Liver (tissue), 10 donors: ENCODE results near the gene SLC2A14. TPM values are rescaled to one million over a fixed set of nuclear protein-coding genes. Genes with fewer than 3 reads are reported as not detected.

ENCODE experiments used
- DNase-seq: peaks from one replicate; pipeline ENCODE4 v3.0.0-alpha.2; 2017; ENCODE audit warnings: low spot score
- H3K27ac ChIP-seq, 2 donors: one replicate each; pipeline ENCODE4 v1.7.0; 2013; ENCODE audit warnings: inconsistent platforms in 2 of 2, low read length in 2 of 2, control low read depth in 1 of 2, low read depth in 1 of 2, mild to moderate bottlenecking in 1 of 2
- H3K27me3 ChIP-seq, 4 donors: one replicate each; pipeline versions ENCODE4 v1.6.1 to v1.7.0; 2013; ENCODE audit warnings: low read length in 3 of 4, inconsistent platforms in 1 of 4, mild to moderate bottlenecking in 1 of 4, moderate library complexity in 1 of 4; ENCODE audit not compliant: control insufficient read depth in 4 of 4, insufficient read depth in 4 of 4
- H3K36me3 ChIP-seq, 4 donors: one replicate each; pipeline versions ENCODE4 v1.6.1 to v1.7.0; 2013; ENCODE audit warnings: low read length in 3 of 4, mild to moderate bottlenecking in 3 of 4, low read depth in 1 of 4, moderate library complexity in 1 of 4; ENCODE audit not compliant: control insufficient read depth in 4 of 4, insufficient read depth in 3 of 4
- H3K4me1 ChIP-seq, 4 donors: one replicate each; pipeline versions ENCODE4 v1.6.1 to v1.7.0; 2013; ENCODE audit warnings: low read length in 3 of 4, mild to moderate bottlenecking in 3 of 4, moderate library complexity in 1 of 4; ENCODE audit not compliant: control insufficient read depth in 4 of 4, insufficient read depth in 4 of 4
- H3K4me3 ChIP-seq, 3 donors: one replicate each; pipeline versions ENCODE4 v1.6.1 to v1.7.0; 2013; ENCODE audit warnings: low read length in 3 of 3, control low read depth in 1 of 3, low read depth in 1 of 3, mild to moderate bottlenecking in 1 of 3
- H3K9ac ChIP-seq, 2 donors: one replicate each; pipeline ENCODE4 v1.7.0; 2013; ENCODE audit warnings: low read length in 2 of 2, mild to moderate bottlenecking in 2 of 2, moderate library complexity in 2 of 2, control low read depth in 1 of 2, low read depth in 1 of 2
- H3K9me3 ChIP-seq, 4 donors: one replicate each; pipeline versions ENCODE4 v1.6.1 to v1.7.0; 2013; ENCODE audit warnings: low read length in 3 of 4; ENCODE audit not compliant: control insufficient read depth in 4 of 4
- EGR1 ChIP-seq, 2 donors: IDR thresholded peaks; 2 replicates each; pipeline ENCODE4 v1.6.1; 2016 to 2018; ENCODE audit warnings: antibody characterized with exemption in 2 of 2, low read depth in 2 of 2
- FOXA1 ChIP-seq: IDR thresholded peaks from 2 replicates; pipeline ENCODE4 v1.6.1; 2016; ENCODE audit warnings: antibody characterized with exemption
- FOXA2 ChIP-seq: IDR thresholded peaks from 2 replicates; pipeline ENCODE4 v1.6.1; 2016; ENCODE audit warnings: antibody characterized with exemption
- GABPA ChIP-seq, 2 donors: IDR thresholded peaks in 1 of 2; conservative IDR thresholded peaks in 1 of 2; 2 replicates each; pipeline ENCODE4 v1.6.1; 2016; ENCODE audit warnings: antibody characterized with exemption in 2 of 2, mild to moderate bottlenecking in 1 of 2, moderate library complexity in 1 of 2
- HNF4A ChIP-seq, 2 donors: conservative IDR thresholded peaks; 2 replicates each; pipeline ENCODE4 v1.6.1; 2016; ENCODE audit warnings: antibody characterized with exemption in 2 of 2, mild to moderate bottlenecking in 2 of 2
- HNF4G ChIP-seq: IDR thresholded peaks from 2 replicates; pipeline ENCODE4 v1.6.1; 2016; ENCODE audit warnings: antibody characterized with exemption
- JUND ChIP-seq, 2 donors: IDR thresholded peaks; 2 replicates each; pipeline ENCODE4 v1.6.1; 2016; ENCODE audit warnings: antibody characterized with exemption in 2 of 2
- NR2F2 ChIP-seq: IDR thresholded peaks from 2 replicates; pipeline ENCODE4 v1.6.1; 2016; ENCODE audit warnings: antibody characterized with exemption
- RAD21 ChIP-seq, 2 donors: IDR thresholded peaks; 2 replicates each; pipeline ENCODE4 v1.6.1; 2016; ENCODE audit warnings: antibody characterized with exemption in 2 of 2, mild to moderate bottlenecking in 2 of 2
- RXRA ChIP-seq, 2 donors: IDR thresholded peaks; 2 replicates each; pipeline ENCODE4 v1.6.1; 2017 to 2018; ENCODE audit warnings: antibody characterized with exemption in 2 of 2, mild to moderate bottlenecking in 1 of 2
- SP1 ChIP-seq: IDR thresholded peaks from 2 replicates; pipeline ENCODE4 v1.6.1; 2018; ENCODE audit warnings: antibody characterized with exemption, mild to moderate bottlenecking
- TAF1 ChIP-seq: conservative IDR thresholded peaks from 2 replicates; pipeline ENCODE4 v1.6.1; 2016; ENCODE audit warnings: antibody characterized with exemption, mild to moderate bottlenecking
- YY1 ChIP-seq: IDR thresholded peaks from 2 replicates; pipeline ENCODE4 v1.6.1; 2016; ENCODE audit warnings: antibody characterized with exemption, mild to moderate bottlenecking
- WGBS: extraction: QIAGEN DNeasy Blood & Tissue Kit; methylation state at CpG from one replicate; pipeline ENCODE4 v1.1.7; 2013; 5-methylcytosine and 5-hydroxymethylcytosine counted together
- polyA plus RNA-seq, 2 donors: library from polyadenylated mRNA; stranded (reverse) in 1 of 2; unstranded in 1 of 2; fragments of 200-250 nt in 1 of 2; fragments of >200 nt in 1 of 2; fragmentation: Nextera tagmentation in 1 of 2; extraction: Ambion mirVana in 1 of 2; gene quantifications; one replicate each; pipeline versions ENCODE4 v1.2.1 to v1.2.3, GENCODE V29; 2013 to 2015
- small RNA-seq: library from RNA; depleted of rRNA; stranded (forward); fragments of <200 nt; gene quantifications from one replicate; pipeline ENCODE3, GENCODE V24; 2014
- total RNA-seq, 2 donors: library from RNA; depleted of rRNA; stranded (reverse); fragments of >200 nt; gene quantifications; one replicate each; pipeline ENCODE4 v1.2.3, GENCODE V29; 2014
- TF ChIP-seq, protein P1 (sequence below): IDR thresholded peaks from 2 replicates; pipeline ENCODE4 v1.6.1; 2016; ENCODE audit warnings: antibody characterized with exemption
- TF ChIP-seq, protein P2 (sequence below): IDR thresholded peaks from 2 replicates; pipeline ENCODE4 v1.6.1; 2016; ENCODE audit warnings: antibody characterized with exemption, mild to moderate bottlenecking
- TF ChIP-seq, protein P3 (sequence below): IDR thresholded peaks from 2 replicates; pipeline ENCODE4 v1.6.1; 2016; ENCODE audit warnings: antibody characterized with exemption
- TF ChIP-seq, protein P4 (sequence below): IDR thresholded peaks from 2 replicates; pipeline ENCODE4 v1.6.1; 2016; ENCODE audit warnings: antibody characterized with exemption
- TF ChIP-seq, protein P5 (sequence below): fragments of 150-350 bp; IDR thresholded peaks from 2 replicates; pipeline ENCODE4 v1.5.1; 2017; ENCODE audit warnings: improper control_type of control experiment, low read depth, low read length; ENCODE audit not compliant: missing input control
- donor health status: healthy.
- donor health status: healthy.
- donor health status: healthy.
- donor health status: healthy.
- donor health status: healthy.

The SLC2A14 gene
- total and polyA plus RNA-seq, 4 donors = 22.7 TPM; not detected in 3

DNA sequence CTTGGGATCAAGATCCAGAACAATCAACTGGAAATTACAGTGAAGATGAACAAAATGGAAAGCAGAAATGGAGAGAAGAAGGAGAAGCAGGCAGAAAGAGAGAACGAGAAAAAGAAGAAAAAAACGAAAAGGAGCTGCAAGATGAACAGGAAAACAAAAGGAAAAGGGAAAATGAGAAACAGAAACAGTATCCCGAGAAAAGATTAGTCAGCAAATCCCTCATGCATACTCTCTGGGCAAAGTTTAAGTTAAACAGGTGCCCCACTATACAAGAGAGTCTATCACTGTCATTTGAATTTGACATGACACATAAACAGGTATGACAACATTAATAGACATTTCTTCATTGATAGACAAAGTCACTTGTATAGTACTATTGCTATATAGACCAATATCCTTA is 102.7 kb downstream of the SLC2A14 start:
- Histone ChIP-seq H3K27me3 (no peaks in the 10 kb centered on the region), H3K27ac (no peak overlapping the region), H3K9me3 (no peaks in the 10 kb centered on the region), H3K4me3 (no peak overlapping the region), H3K4me1 (no peaks in the 10 kb centered on the region), H3K9ac (no peak overlapping the region), H3K36me3 (no peaks in the 10 kb centered on the region)
- no peak for DNase-seq
- TF ChIP-seq, protein P1, sequence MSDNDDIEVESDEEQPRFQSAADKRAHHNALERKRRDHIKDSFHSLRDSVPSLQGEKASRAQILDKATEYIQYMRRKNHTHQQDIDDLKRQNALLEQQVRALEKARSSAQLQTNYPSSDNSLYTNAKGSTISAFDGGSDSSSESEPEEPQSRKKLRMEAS = no peak
- TF ChIP-seq GABPA (IDR thresholded peaks at IDR 0.05 in 1 of 2, conservative IDR thresholded peaks at IDR 0.05 in 1 of 2) (no peak), HNF4A (conservative IDR thresholded peaks at IDR 0.05) (no peak), FOXA1 (no peak), FOXA2 (no peak), HNF4G (no peak), RAD21 (IDR thresholded peaks at IDR 0.05) (no peak), YY1 (no peak), JUND (IDR thresholded peaks at IDR 0.05) (no peak), RXRA (IDR thresholded peaks at IDR 0.05) (no peak), TAF1 (no peak), EGR1 (IDR thresholded peaks at IDR 0.05; ENCODE audit: low read depth in 2 of 2) (no peak), SP1 (no peak), NR2F2 (no peak)
- TF ChIP-seq, protein P2, sequence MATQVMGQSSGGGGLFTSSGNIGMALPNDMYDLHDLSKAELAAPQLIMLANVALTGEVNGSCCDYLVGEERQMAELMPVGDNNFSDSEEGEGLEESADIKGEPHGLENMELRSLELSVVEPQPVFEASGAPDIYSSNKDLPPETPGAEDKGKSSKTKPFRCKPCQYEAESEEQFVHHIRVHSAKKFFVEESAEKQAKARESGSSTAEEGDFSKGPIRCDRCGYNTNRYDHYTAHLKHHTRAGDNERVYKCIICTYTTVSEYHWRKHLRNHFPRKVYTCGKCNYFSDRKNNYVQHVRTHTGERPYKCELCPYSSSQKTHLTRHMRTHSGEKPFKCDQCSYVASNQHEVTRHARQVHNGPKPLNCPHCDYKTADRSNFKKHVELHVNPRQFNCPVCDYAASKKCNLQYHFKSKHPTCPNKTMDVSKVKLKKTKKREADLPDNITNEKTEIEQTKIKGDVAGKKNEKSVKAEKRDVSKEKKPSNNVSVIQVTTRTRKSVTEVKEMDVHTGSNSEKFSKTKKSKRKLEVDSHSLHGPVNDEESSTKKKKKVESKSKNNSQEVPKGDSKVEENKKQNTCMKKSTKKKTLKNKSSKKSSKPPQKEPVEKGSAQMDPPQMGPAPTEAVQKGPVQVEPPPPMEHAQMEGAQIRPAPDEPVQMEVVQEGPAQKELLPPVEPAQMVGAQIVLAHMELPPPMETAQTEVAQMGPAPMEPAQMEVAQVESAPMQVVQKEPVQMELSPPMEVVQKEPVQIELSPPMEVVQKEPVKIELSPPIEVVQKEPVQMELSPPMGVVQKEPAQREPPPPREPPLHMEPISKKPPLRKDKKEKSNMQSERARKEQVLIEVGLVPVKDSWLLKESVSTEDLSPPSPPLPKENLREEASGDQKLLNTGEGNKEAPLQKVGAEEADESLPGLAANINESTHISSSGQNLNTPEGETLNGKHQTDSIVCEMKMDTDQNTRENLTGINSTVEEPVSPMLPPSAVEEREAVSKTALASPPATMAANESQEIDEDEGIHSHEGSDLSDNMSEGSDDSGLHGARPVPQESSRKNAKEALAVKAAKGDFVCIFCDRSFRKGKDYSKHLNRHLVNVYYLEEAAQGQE = no peak
- TF ChIP-seq, protein P3, sequence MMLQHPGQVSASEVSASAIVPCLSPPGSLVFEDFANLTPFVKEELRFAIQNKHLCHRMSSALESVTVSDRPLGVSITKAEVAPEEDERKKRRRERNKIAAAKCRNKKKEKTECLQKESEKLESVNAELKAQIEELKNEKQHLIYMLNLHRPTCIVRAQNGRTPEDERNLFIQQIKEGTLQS = no peak
- TF ChIP-seq, protein P4, sequence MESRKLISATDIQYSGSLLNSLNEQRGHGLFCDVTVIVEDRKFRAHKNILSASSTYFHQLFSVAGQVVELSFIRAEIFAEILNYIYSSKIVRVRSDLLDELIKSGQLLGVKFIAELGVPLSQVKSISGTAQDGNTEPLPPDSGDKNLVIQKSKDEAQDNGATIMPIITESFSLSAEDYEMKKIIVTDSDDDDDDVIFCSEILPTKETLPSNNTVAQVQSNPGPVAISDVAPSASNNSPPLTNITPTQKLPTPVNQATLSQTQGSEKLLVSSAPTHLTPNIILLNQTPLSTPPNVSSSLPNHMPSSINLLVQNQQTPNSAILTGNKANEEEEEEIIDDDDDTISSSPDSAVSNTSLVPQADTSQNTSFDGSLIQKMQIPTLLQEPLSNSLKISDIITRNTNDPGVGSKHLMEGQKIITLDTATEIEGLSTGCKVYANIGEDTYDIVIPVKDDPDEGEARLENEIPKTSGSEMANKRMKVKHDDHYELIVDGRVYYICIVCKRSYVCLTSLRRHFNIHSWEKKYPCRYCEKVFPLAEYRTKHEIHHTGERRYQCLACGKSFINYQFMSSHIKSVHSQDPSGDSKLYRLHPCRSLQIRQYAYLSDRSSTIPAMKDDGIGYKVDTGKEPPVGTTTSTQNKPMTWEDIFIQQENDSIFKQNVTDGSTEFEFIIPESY = no peak
- TF ChIP-seq, protein P5, sequence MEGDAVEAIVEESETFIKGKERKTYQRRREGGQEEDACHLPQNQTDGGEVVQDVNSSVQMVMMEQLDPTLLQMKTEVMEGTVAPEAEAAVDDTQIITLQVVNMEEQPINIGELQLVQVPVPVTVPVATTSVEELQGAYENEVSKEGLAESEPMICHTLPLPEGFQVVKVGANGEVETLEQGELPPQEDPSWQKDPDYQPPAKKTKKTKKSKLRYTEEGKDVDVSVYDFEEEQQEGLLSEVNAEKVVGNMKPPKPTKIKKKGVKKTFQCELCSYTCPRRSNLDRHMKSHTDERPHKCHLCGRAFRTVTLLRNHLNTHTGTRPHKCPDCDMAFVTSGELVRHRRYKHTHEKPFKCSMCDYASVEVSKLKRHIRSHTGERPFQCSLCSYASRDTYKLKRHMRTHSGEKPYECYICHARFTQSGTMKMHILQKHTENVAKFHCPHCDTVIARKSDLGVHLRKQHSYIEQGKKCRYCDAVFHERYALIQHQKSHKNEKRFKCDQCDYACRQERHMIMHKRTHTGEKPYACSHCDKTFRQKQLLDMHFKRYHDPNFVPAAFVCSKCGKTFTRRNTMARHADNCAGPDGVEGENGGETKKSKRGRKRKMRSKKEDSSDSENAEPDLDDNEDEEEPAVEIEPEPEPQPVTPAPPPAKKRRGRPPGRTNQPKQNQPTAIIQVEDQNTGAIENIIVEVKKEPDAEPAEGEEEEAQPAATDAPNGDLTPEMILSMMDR = no peak
- WGBS = 56% methylated on average over 3 of the region's 3 CpGs

Small RNAs within 50 kb of the gene (small RNA-seq; reads per million reads assigned to genes)
- gene RF00019 = not detected

Other genes with a start within 250 kb of the SLC2A14 start
- not detected for gene APOBEC1, start 207.0 kb downstream of the SLC2A14 start, total RNA-seq
- gene APOBEC1, start 207.0 kb downstream of the SLC2A14 start, polyA plus RNA-seq = not detected
- not detected for gene GDF3, start 177.1 kb downstream of the SLC2A14 start, total RNA-seq
- gene GDF3, start 177.1 kb downstream of the SLC2A14 start, polyA plus RNA-seq = not detected
- gene DPPA3, start 161.5 kb downstream of the SLC2A14 start, total RNA-seq = not detected
- gene DPPA3, start 161.5 kb downstream of the SLC2A14 start, polyA plus RNA-seq = not detected
- gene CLEC4C, start 125.5 kb downstream of the SLC2A14 start, total RNA-seq = under 1 TPM in 1 of 2 donors, not detected in 1; 0.33 TPM
- not detected for gene CLEC4C, start 125.5 kb downstream of the SLC2A14 start, polyA plus RNA-seq
- not detected for gene NANOGNB, start 107.7 kb downstream of the SLC2A14 start, total RNA-seq
- gene NANOGNB, start 107.7 kb downstream of the SLC2A14 start, polyA plus RNA-seq = not detected
- gene NANOG, start 83.5 kb downstream of the SLC2A14 start, total RNA-seq = under 1 TPM in 1 of 2 donors, not detected in 1; 0.17 TPM
- gene NANOG, start 83.5 kb downstream of the SLC2A14 start, polyA plus RNA-seq = under 1 TPM in 1 of 2 donors, not detected in 1; 0.11 TPM
- gene SLC2A3, start 63.3 kb upstream of the SLC2A14 start, total RNA-seq = 10 to 100 TPM; 10.9 to 20.6 TPM
- 1 to 10 TPM; 2.1 to 3.2 TPM for gene SLC2A3, start 63.3 kb upstream of the SLC2A14 start, polyA plus RNA-seq
- 1 to 10 TPM; 4.1 to 9.2 TPM for gene FOXJ2, start 159.8 kb upstream of the SLC2A14 start, total RNA-seq
- 1 to 10 TPM; 2.3 to 3.3 TPM for gene FOXJ2, start 159.8 kb upstream of the SLC2A14 start, polyA plus RNA-seq
- 1 to 10 TPM; 4.0 to 8.8 TPM for gene C3AR1, start 193.4 kb upstream of the SLC2A14 start, total RNA-seq
- gene C3AR1, start 193.4 kb upstream of the SLC2A14 start, polyA plus RNA-seq = 1 to 10 TPM; 1.5 to 5.9 TPM
- gene NECAP1, start 209.4 kb upstream of the SLC2A14 start, total RNA-seq = 10 to 100 TPM; 19.3 to 24.9 TPM
- gene NECAP1, start 209.4 kb upstream of the SLC2A14 start, polyA plus RNA-seq = 10 to 100 TPM; 13.4 to 14.6 TPM